ENCODE data around the gene SYTL2.

DNA sequence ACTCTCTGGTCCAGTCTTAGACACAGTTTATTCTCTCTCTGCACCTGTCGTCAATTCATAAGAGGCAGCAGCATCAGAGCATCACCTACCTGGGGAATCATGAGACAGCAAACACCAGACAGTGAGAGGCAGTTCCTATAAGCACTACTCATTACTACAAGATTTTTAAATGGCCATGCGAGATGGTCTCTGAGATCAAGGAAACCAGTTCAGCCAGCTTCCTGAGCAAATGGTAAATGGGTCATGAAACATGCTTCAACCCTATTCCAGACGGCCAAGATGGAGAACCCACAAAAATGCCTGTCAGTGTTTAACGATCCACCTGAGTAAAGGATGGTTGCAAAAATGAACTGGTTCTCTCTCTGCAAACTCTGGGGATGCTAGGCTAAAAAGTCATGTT, 52.9 kb downstream of the SYTL2 start:
- TF ChIP-seq RAD21 (IDR thresholded peaks at IDR 0.05) = no peak
- TF ChIP-seq, protein P1, sequence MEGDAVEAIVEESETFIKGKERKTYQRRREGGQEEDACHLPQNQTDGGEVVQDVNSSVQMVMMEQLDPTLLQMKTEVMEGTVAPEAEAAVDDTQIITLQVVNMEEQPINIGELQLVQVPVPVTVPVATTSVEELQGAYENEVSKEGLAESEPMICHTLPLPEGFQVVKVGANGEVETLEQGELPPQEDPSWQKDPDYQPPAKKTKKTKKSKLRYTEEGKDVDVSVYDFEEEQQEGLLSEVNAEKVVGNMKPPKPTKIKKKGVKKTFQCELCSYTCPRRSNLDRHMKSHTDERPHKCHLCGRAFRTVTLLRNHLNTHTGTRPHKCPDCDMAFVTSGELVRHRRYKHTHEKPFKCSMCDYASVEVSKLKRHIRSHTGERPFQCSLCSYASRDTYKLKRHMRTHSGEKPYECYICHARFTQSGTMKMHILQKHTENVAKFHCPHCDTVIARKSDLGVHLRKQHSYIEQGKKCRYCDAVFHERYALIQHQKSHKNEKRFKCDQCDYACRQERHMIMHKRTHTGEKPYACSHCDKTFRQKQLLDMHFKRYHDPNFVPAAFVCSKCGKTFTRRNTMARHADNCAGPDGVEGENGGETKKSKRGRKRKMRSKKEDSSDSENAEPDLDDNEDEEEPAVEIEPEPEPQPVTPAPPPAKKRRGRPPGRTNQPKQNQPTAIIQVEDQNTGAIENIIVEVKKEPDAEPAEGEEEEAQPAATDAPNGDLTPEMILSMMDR (IDR thresholded peaks at IDR 0.05; ENCODE audit: low read depth, low read length, missing input control) = no peak
- TF ChIP-seq, protein P2, sequence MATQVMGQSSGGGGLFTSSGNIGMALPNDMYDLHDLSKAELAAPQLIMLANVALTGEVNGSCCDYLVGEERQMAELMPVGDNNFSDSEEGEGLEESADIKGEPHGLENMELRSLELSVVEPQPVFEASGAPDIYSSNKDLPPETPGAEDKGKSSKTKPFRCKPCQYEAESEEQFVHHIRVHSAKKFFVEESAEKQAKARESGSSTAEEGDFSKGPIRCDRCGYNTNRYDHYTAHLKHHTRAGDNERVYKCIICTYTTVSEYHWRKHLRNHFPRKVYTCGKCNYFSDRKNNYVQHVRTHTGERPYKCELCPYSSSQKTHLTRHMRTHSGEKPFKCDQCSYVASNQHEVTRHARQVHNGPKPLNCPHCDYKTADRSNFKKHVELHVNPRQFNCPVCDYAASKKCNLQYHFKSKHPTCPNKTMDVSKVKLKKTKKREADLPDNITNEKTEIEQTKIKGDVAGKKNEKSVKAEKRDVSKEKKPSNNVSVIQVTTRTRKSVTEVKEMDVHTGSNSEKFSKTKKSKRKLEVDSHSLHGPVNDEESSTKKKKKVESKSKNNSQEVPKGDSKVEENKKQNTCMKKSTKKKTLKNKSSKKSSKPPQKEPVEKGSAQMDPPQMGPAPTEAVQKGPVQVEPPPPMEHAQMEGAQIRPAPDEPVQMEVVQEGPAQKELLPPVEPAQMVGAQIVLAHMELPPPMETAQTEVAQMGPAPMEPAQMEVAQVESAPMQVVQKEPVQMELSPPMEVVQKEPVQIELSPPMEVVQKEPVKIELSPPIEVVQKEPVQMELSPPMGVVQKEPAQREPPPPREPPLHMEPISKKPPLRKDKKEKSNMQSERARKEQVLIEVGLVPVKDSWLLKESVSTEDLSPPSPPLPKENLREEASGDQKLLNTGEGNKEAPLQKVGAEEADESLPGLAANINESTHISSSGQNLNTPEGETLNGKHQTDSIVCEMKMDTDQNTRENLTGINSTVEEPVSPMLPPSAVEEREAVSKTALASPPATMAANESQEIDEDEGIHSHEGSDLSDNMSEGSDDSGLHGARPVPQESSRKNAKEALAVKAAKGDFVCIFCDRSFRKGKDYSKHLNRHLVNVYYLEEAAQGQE (IDR thresholded peaks at IDR 0.05) = no peak
- TF ChIP-seq, protein P3, sequence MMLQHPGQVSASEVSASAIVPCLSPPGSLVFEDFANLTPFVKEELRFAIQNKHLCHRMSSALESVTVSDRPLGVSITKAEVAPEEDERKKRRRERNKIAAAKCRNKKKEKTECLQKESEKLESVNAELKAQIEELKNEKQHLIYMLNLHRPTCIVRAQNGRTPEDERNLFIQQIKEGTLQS (IDR thresholded peaks at IDR 0.05) = no peak

Data from liver (tissue), 3 donors.